HG03025 (cell line): ENCODE results near the gene CYB561.

Experiments
- ATAC-seq: cut with Tn5 transposase; IDR thresholded peaks from one replicate; pipeline ENCODE4 v1.9.1; 2021; ENCODE audit warnings: mild to moderate bottlenecking, moderate library complexity; ENCODE audit not compliant: unreplicated experiment, low FRiP score

CYB561 gene

DNA sequence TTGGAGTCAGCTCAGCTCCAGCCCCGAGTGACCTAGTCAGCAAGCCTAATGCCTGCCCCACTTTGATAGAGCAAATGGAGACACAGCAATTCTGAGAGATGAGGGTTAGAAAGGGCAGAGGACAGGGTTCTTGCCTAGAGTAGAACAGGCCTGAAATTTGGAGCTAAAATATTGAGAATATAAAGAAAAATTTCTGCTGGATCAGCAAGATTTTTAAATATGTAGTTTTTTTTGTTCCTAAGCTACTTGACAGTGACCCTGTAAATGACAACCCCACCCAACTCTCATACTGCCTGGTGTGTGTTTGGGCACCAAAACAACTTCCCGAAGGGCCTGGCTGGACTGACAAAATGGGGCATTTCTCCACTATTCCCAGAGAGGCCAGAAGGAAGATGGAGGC, 26.7 kb downstream of the CYB561 start:
- no peak for ATAC-seq

DNA sequence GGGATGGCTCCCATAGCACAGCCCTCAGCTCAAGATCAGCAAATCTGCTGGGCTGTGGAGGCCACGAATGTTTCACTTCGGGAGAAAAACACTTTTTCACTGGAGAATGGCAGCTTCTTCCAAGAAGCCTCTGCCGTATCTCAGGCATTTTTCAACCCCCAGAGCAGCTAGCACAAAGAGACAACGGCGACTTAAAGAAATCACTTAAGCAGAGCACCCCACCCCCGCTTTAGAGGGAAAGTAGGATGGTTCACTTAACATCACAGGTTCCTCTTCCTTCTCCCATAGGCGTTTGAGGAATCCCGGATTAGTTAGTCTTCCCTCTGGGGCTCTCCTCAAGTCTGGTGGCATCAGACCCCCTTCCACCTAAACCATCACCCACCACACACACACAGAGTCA, 27.6 kb downstream of the CYB561 start:
- no peak for ATAC-seq

DNA sequence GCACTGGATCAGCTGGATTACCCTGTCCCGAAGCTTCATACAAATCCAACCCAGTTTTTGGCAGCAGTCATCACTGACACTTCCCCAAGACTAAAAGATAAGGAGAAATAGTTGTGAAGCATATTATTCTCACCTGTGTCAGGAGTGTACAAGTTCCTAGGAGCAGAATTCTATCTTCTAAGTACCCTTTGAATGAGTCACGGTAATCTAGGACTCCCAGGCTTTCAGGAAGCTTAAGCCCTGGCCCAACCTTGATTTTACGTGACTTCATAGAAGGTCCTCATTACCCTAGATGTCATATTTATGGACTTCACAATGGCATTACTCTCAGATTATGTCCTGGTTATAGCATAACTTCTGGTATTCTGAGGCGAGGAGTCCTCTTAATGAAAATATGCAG, 31.9 kb downstream of the CYB561 start:
- ATAC-seq = no peak

DNA sequence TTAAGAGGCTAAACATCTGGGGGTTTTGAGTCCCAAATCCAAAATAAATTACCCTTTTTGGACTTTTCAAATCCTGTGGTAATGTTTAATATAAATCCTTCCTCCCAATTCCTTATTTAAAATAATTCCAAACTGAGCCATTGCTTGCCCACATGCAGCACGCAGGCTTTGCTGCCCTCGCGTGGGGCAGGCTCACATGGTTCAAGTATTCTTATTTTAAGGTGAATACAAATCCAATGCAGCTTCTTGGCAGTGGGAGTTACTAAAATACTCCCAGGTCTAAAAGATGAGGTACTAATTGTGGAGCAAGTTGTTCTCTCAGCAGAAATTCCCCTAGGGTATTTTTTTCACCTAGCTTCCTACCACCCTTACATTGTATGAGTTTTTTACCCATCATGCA, 33.0 kb downstream of the CYB561 start:
- no peak for ATAC-seq

DNA sequence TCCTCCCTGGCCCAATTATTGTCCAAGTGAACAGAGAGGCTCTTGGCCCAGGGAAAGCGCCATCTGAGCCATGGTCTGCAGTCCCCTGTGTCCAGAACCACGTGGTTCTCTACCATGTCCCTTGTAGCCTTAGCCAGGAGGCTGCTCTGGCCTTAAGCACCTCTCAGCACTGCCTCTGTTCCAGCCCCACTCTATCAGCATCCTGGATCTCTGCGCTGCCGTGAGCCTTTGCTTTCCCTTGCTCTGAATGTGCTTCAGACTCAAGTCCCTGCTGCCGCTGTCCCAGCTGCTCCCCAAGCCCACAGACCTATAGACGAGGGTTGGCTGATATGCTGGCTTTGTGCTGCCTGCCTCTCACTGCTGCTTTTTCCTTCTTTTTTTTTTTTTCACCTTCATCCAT, 33.9 kb downstream of the CYB561 start:
- no peak for ATAC-seq

DNA sequence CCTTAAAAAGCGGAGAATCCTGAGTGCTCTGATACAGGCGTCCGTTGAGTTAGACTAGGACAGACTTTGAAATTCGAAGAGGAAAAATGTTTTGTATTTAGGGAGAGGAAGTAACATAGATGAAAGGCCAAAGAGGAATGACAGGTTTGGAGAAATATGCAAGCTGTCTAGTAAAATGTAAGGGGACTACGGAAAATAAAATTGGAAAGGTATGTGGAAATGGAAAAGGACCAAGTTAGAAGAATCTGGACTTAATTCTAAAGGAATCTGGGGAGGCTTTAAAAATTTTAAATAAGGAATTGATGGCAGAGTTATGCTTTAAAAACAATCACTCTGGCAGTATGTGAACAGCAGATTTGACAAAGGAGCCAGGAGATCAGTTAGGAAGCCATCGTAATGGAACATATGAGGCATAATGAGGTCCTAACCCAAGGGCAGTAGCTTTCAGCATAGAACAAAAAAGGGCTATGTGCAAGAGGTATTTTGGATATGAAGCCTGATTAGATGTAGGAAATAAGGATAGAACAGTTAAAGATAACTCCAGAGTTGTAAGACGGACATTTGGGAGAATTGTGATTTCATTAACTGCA, 38.3 kb downstream of the CYB561 start:
- no peak for ATAC-seq

DNA sequence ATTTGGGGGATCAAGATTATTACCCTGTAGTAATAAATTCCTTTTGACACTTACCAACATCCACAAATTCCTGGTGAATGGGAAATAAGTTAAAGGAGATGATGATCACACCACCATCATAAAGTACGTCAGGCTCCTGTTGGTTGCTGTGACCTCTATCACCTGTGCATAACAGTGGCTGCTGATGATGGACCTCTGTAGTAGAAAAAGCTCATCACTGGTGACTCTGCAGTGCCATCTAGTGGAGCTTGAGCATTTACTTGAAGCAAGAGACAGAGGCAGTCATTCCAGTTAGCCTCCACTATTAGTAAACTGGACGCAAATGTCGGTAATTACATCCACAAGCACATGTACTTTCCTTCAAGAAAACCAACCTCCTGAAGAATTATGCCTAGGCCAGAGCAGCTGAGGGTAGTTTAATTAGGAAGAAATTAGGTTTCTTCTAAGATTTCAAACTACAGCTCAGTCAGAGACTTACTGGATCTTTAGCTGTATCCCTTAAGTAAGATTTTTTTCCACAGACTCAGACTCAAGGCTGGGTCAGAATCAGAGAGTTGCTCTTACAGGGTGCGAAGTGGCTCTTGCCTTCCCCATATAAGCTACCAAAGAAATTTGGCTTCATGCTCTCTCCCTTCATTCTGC, 39.3 kb downstream of the CYB561 start:
- ATAC-seq = no peak

DNA sequence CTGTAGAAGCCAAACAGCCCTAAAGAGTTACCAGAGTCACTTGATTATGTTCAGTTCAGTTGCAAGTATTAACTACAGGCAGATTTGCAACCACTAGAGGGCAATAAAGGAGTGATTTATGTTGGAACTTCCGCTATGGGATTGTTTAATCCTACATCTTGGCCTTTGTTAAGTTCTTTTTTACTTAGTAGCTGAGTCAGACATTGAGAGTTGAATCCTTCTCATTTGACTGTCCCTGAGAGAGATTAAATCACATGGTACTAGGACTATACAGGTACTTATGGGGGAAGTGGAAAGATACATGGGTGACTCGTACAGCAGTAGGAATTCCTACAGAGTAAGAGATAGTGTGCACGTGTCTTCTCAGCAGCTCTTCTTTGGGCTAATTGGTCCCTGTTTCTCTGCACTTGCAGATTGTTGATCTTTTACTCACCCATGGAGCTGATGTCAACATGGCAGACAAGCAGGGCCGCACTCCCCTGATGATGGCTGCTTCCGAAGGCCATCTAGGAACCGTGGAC, 40.3 kb downstream of the CYB561 start:
- no peak for ATAC-seq

DNA sequence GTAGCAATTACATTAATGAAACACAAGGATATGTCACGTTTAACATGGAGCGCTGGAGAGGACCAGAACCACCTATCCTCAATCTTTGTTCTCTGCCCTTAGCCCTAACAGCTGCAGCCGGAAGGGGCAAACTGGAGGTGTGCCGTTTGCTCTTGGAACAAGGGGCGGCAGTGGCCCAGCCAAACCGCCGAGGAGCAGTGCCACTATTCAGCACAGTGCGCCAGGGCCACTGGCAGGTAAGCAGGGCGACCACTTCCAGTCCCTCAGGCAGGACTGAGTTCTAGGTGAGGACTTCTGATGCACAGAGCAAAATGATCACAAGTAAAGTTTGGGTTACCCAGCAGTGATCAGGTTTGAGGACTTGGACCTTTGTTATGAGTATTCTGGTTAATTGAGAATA, 41.1 kb downstream of the CYB561 start:
- ATAC-seq = no peak

DNA sequence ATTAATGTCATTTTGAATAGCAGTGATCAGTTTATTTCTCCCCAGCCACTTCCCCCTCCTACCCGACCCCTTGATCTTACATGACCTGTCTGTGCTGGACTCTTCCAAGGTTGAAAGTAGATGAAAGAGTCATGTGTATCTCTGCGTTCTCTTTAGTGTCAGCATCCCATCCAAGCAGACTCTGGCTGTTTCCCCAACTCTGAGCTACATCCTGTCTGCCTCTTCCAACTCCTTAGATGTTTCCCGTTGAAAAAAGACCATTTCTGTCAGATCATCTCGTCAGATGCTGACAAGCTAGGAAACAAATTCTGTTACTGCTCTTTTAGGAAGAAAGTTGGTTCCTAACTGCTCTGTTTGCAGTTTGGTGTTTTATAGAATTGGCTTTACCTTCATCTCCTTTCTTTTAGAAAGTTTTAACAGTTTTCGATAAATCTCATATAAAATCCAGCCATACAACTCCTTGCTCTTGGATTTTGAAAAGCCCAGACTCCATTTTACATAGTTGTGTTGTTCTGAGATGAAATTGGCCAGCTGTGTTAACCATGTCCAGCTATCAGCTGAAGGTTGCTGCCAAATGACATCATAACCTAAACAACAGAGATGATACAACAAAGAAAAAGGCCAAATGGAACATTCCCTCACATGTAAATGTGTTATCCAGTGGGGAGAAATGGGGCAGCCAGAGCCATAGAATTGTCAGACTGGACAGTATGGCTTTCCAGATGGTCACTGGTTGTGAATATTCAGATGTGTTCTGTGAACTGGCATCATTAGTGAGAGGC, 43.5 kb downstream of the CYB561 start:
- ATAC-seq = no peak

DNA sequence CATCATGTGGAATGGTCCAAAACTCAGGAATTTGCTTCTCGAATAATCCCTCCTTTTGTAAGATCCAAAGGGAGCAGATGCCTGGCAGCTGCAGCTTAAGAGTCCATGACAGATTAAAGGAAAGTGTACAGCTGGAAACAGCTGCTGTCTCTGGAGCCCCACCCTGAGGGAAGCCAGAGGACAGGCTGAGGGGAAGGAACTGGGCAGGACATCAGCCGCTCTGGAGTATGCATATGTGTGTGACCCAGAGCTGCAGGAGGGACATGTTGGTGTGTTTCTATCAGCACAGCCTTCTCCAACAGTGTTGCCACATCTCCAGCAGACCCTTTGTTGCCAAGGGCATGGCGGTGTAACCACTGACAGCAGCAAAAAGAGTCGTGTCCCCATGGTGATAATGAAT, 46.2 kb downstream of the CYB561 start:
- ATAC-seq = no peak

DNA sequence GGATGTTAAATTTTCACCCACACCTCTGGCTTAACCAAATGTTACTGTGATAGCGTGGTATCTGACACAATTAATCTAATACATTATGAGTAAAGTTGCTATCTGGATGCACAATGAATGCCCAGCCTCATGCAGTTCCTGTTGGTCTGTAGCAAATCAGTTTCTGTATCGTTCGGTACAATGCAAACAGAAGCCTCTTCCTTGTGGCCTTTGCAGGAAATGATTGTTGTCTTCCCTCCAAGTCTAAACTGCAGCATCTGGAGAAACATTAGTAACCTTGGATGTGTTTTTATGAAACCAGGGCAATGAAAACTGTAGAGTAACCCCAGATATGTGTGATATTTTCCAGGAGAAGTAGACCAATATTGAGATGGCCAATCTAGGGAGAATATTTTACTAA, 46.8 kb downstream of the CYB561 start:
- no peak for ATAC-seq

DNA sequence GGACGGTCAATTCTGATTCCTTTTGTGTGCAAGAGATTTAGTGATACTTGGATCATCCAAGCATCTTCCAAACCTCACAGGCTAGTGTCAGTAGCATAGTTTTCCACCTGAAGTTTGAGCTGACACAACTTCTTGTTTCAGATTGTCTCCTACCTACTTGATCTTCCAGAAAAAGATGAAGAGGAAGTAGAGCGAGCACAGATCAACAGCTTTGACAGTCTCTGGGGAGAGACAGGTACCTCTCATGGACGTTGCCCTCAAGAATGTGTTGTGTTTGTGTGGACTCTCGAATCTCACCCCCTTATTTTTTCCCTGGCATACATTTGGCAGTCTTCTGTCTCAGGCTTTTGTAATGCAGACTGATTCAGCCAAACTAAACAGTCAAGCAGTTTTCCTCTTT, 47.4 kb downstream of the CYB561 start:
- no peak for ATAC-seq

DNA sequence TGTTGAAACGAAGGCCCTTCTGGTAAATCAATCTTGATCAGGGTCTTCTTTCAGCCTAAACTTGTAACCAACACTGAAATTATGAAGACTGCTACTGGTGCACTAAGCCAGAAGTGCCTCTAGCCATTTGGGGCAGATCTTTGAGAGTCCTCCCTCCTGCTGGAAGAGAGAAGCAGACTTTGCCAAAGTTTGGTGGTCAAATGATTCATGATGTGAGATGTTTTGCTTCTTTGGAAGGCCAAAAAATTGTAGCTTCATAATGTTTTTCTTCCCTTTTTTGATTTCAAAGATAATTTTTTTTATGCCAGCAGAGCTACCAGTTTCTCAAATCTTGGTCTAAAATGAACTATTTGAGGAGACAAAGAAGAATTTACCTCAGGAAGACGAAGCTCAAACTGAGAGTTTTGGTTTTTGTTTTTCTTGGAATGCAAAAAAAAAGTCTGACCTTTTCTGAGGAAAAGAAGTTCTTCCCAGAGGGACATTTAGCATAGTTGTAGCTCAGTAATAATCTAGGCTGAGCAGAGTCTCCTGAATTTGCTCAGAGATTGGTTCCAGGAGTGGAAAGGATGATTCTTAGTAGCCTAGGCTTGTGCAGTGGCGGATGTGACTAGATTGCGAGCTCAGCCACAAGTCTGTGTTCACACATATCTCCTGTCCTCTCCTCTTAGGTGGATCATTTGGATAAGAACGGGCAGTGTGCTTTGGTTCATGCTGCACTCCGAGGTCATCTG, 50.9 kb downstream of the CYB561 start:
- no peak for ATAC-seq

DNA sequence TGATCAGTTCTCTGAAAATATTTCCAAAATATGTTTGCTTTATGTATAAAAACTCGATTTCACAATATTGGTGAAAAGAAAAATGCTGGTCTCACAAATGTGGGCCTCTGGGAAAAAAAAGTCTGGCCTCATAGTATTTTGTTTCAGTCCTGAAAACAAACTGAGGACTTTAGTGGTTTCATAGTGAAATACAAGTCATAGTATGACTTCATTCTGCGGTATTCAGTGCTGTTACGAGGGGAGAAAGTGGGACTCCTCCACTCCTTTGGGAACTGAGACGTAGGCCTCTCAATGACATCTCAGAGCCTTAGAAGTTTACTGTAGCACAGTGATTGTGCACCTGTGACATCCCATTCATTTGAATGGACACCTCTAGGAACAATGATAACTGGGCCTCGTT, 56.0 kb downstream of the CYB561 start:
- no peak for ATAC-seq

DNA sequence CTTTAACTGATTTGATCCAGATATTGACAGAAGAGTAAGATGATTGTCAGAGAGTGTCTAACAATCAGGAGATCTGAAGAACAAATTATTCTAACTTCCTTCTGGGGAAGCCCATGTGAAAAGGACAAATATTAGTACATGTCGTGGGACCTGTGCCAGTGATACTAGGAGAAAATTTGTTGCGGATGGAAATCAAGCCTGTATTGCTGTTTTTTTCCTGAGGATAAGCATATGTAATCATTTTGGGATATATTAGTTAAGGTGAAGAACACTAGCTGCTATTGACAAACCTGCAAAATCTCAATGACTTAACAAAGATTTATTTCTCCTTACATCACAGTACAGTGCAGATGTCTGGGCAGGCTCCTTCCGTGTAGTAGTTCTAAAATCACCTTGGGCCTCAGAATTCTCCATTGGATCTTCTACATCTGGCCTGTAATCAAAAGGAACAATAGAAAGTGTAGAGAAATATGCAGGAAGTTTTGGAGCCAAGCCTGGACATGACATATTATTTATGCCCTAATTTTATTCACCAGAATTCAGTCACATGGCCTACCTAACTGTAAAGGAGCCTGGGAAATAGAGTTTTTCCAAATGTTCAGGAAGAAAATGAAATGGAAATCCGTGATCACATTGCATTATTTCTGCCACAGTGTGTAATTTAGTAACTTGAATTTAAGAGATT, 58.3 kb downstream of the CYB561 start:
- ATAC-seq = no peak

DNA sequence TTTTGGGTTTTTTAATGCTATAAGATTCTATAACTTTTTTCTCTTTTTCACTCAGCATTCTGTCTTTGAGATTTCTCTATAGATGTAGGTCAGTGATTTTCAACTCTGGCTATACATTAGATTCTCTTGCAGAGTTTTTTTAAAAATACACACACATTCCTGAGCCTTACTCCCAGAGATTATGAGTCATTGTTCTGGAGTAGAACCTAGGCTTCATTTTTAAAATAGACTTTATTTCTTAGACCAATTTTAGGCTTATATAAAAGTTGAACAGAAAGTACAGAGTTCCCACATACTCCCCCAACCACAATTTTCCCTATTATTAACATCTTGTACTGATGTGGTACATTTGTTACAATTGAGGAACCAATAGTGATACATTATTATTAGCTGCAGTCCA, 63.3 kb downstream of the CYB561 start:
- ATAC-seq = no peak
